ENCODE measurements around the gene RPL41. TPM values are rescaled to one million over a fixed set of nuclear protein-coding genes. Genes with fewer than 3 reads are reported as not detected.

The RPL41 gene
- total RNA-seq, 1 experiment from 2014 or later = 3,633 TPM

Other genes with a start within 250 kb of the RPL41 start
- 37.0 and 38.0 TPM in 2 replicates for gene PYM1, start 188.7 kb upstream of the RPL41 start, total RNA-seq (2014; rRNA removed; shearing (Covaris generic))
- 49.6 and 56.6 TPM in 2 replicates for gene DGKA, start 185.5 kb upstream of the RPL41 start, total RNA-seq (2014; rRNA removed; shearing (Covaris generic))
- 1.1 and 3.3 TPM in 2 replicates for gene PMEL, start 150.6 kb upstream of the RPL41 start, total RNA-seq (2014; rRNA removed; shearing (Covaris generic))
- 76.5 and 97.2 TPM in 2 replicates for gene CDK2, start 149.8 kb upstream of the RPL41 start, total RNA-seq (2014; rRNA removed; shearing (Covaris generic))
- 25.8 and 34.4 TPM in 2 replicates for gene RAB5B, start 142.6 kb upstream of the RPL41 start, total RNA-seq (2014; rRNA removed; shearing (Covaris generic))
- gene SUOX, start 119.4 kb upstream of the RPL41 start, total RNA-seq (2014; rRNA removed; shearing (Covaris generic)) = 15.7 and 15.9 TPM in 2 replicates
- 0.80 and 1.9 TPM in 2 replicates for gene IKZF4, start 95.6 kb upstream of the RPL41 start, total RNA-seq (2014; rRNA removed; shearing (Covaris generic))
- gene RPS26, start 74.7 kb upstream of the RPL41 start, total RNA-seq (2014; rRNA removed; shearing (Covaris generic)) = 855 and 1,056 TPM in 2 replicates
- 1.2 and 1.4 TPM in 2 replicates for gene ERBB3, start 36.5 kb upstream of the RPL41 start, total RNA-seq (2014; rRNA removed; shearing (Covaris generic))
- 526 and 607 TPM in 2 replicates for gene PA2G4, start 12.1 kb upstream of the RPL41 start, total RNA-seq (2014; rRNA removed; shearing (Covaris generic))
- 2.7 and 5.6 TPM in 2 replicates for gene ZC3H10, start 1.6 kb downstream of the RPL41 start, total RNA-seq (2014; rRNA removed; shearing (Covaris generic))
- gene ESYT1, start 11.6 kb downstream of the RPL41 start, total RNA-seq (2014; rRNA removed; shearing (Covaris generic)) = 134 and 140 TPM in 2 replicates
- gene MYL6B, start 36.0 kb downstream of the RPL41 start, total RNA-seq (2014; rRNA removed; shearing (Covaris generic)) = 127 and 137 TPM in 2 replicates
- gene MYL6, start 41.7 kb downstream of the RPL41 start, total RNA-seq (2014; rRNA removed; shearing (Covaris generic)) = 1,272 and 2,138 TPM in 2 replicates
- 36.8 and 44.3 TPM in 2 replicates for gene SMARCC2, start 72.8 kb downstream of the RPL41 start, total RNA-seq (2014; rRNA removed; shearing (Covaris generic))
- 59.7 and 67.7 TPM in 2 replicates for gene RNF41, start 105.3 kb downstream of the RPL41 start, total RNA-seq (2014; rRNA removed; shearing (Covaris generic))
- 77.9 and 78.3 TPM in 2 replicates for gene NABP2, start 107.7 kb downstream of the RPL41 start, total RNA-seq (2014; rRNA removed; shearing (Covaris generic))
- 0.71 TPM in 1 of 2 replicates, not detected in the other for gene SLC39A5, start 113.4 kb downstream of the RPL41 start, total RNA-seq (2014; rRNA removed; shearing (Covaris generic))
- 18.8 and 26.3 TPM in 2 replicates for gene ANKRD52, start 141.8 kb downstream of the RPL41 start, total RNA-seq (2014; rRNA removed; shearing (Covaris generic))
- 18.3 and 19.4 TPM in 2 replicates for gene COQ10A, start 150.3 kb downstream of the RPL41 start, total RNA-seq (2014; rRNA removed; shearing (Covaris generic))
- gene CS, start 183.7 kb downstream of the RPL41 start, total RNA-seq (2014; rRNA removed; shearing (Covaris generic)) = 122 and 174 TPM in 2 replicates
- gene CNPY2, start 199.4 kb downstream of the RPL41 start, total RNA-seq (2014; rRNA removed; shearing (Covaris generic)) = 72.2 and 85.4 TPM in 2 replicates
- gene PAN2, start 217.4 kb downstream of the RPL41 start, total RNA-seq (2014; rRNA removed; shearing (Covaris generic)) = 10.0 and 16.9 TPM in 2 replicates
- gene IL23A, start 222.3 kb downstream of the RPL41 start, total RNA-seq (2014; rRNA removed; shearing (Covaris generic)) = 0.43 TPM in 1 of 2 replicates, not detected in the other
- gene STAT2, start 243.5 kb downstream of the RPL41 start, total RNA-seq (2014; rRNA removed; shearing (Covaris generic)) = 32.7 and 33.1 TPM in 2 replicates
- not detected in 2 replicates for gene APOF, start 246.2 kb downstream of the RPL41 start, total RNA-seq (2014; rRNA removed; shearing (Covaris generic))